H1 (cell line): ENCODE results near the gene SIX3. TPM values are rescaled to one million over a fixed set of nuclear protein-coding genes. Genes with fewer than 3 reads are reported as not detected.

Experiments used
- CTCF ChIA-PET: fragments of 300-600 bp; sonication (Branson Sonifier 250); formaldehyde crosslinking; loops from one replicate; lab custom pipeline; 2021; ENCODE audit not compliant: partially characterized antibody; lab: Charles Lee
- POLR2A ChIA-PET: fragments of 300-600 bp; sonication (Branson Sonifier 250); formaldehyde crosslinking; loops from one replicate; lab custom pipeline; 2021; ENCODE audit warnings: inconsistent platforms; ENCODE audit not compliant: partially characterized antibody; lab: Charles Lee
- DNase-seq, 2 experiments: peaks; one replicate each; pipeline versions ENCODE4 v3.0.0 to v3.0.0-alpha.2; 2010 to 2022; ENCODE audit warnings: low spot score in 2 of 2, low read depth in 1 of 2, mixed read lengths in 1 of 2
- FAIRE-seq: peaks from 2 replicates; lab custom pipeline; 2011; peaks lifted over from hg19 to GRCh38; lab: Jason Lieb, UNC
- H2AFZ ChIP-seq: 2 replicates; pipeline ENCODE4 v1.8.1; 2012; ENCODE audit warnings: low read length, inconsistent platforms
- H2AK5ac ChIP-seq: 2 replicates; pipeline ENCODE4 v1.6.1; 2013; ENCODE audit warnings: low read depth, low read length
- H2BK120ac ChIP-seq: replicated peaks from 2 replicates; pipeline ENCODE3; 2013; ENCODE audit warnings: low read depth, low read length, inconsistent platforms
- H2BK12ac ChIP-seq: 2 replicates; pipeline ENCODE4 v1.6.1; 2013; ENCODE audit warnings: low read depth, low read length
- H2BK15ac ChIP-seq: 2 replicates; pipeline ENCODE4 v1.6.1; 2013; ENCODE audit warnings: low read length
- H2BK20ac ChIP-seq: 2 replicates; pipeline ENCODE4 v1.6.1; 2013; ENCODE audit warnings: low read length
- H2BK5ac ChIP-seq: 2 replicates; pipeline ENCODE4 v1.6.1; 2013; ENCODE audit warnings: low read depth, low read length
- H3K14ac ChIP-seq: 2 replicates; pipeline ENCODE4 v1.6.1; 2013; ENCODE audit warnings: inconsistent platforms; ENCODE audit not compliant: insufficient read length
- H3K18ac ChIP-seq: 2 replicates; pipeline ENCODE4 v1.6.1; 2013; ENCODE audit warnings: low read length; ENCODE audit errors: extremely low read depth
- H3K23ac ChIP-seq: 2 replicates; pipeline ENCODE4 v1.6.1; 2013; ENCODE audit warnings: inconsistent platforms; ENCODE audit not compliant: insufficient read length
- H3K23me2 ChIP-seq: 2 replicates; pipeline ENCODE4 v1.6.1; 2013; ENCODE audit warnings: low read depth, low read length
- H3K27ac ChIP-seq: 2 replicates; pipeline ENCODE4 v1.6.1; 2011; ENCODE audit warnings: low read depth, low read length, inconsistent platforms
- H3K27me3 ChIP-seq, 4 experiments: replicated peaks in 1 of 4; 1 replicate in 1 of 4; 2 replicates in 3 of 4; pipeline versions ENCODE4 v1.6.1 to v1.8.1; 2011 to 2013; ENCODE audit warnings: low read length in 3 of 4, mild to moderate bottlenecking in 3 of 4, inconsistent platforms in 2 of 4, mixed read lengths in 2 of 4, moderate library complexity in 1 of 4; ENCODE audit not compliant: control insufficient read depth in 3 of 4, insufficient read depth in 3 of 4; ENCODE audit errors: extremely low read depth in 1 of 4
- H3K36me3 ChIP-seq, 4 experiments: 2 replicates each; pipeline versions ENCODE4 v1.6.1 to v1.8.1; 2011 to 2013; ENCODE audit warnings: mild to moderate bottlenecking in 4 of 4, low read length in 3 of 4, moderate library complexity in 2 of 4, control low read depth in 1 of 4, inconsistent platforms in 1 of 4; ENCODE audit not compliant: insufficient read depth in 4 of 4, control insufficient read depth in 2 of 4
- H3K4ac ChIP-seq: replicated peaks from 2 replicates; pipeline ENCODE3; 2013; ENCODE audit warnings: low read length, low read depth, mixed read lengths, inconsistent platforms; ENCODE audit not compliant: insufficient read length
- H3K4me1 ChIP-seq, 4 experiments: replicated peaks in 1 of 4; 1 replicate in 1 of 4; 2 replicates in 3 of 4; pipeline versions ENCODE4 v1.6.1 to v1.8.1; 2011 to 2013; ENCODE audit warnings: low read length in 3 of 4, inconsistent platforms in 2 of 4, mixed read lengths in 1 of 4; ENCODE audit not compliant: insufficient read depth in 4 of 4, control insufficient read depth in 3 of 4
- H3K4me2 ChIP-seq, 2 experiments: 2 replicates each; pipeline versions ENCODE4 v1.6.1 to v1.8.1; 2011 to 2013; ENCODE audit warnings: low read depth in 2 of 2, low read length in 2 of 2, control low read depth in 1 of 2, inconsistent platforms in 1 of 2, mild to moderate bottlenecking in 1 of 2; ENCODE audit not compliant: insufficient read depth in 1 of 2
- H3K4me3 ChIP-seq, 4 experiments: fragments of 200-600, 300-600 bp in 1 of 4; sonication (generic), shearing (Covaris generic), sonication (Bioruptor Twin) in 1 of 4; 2 replicates each; pipeline versions ENCODE4 v1.5.1 to v1.8.1; 2011 to 2016; ENCODE audit warnings: low read length in 4 of 4, low read depth in 3 of 4, control low read depth in 2 of 4, inconsistent platforms in 2 of 4, mild to moderate bottlenecking in 2 of 4, mixed read lengths in 1 of 4, moderate library complexity in 1 of 4; ENCODE audit not compliant: insufficient read depth in 2 of 4; ENCODE audit errors: extremely low read depth in 1 of 4
- H3K56ac ChIP-seq: replicated peaks from 2 replicates; pipeline ENCODE3; 2013; ENCODE audit warnings: low read depth, mild to moderate bottlenecking, mixed read lengths, low read length, inconsistent platforms; ENCODE audit not compliant: insufficient read length
- H3K79me1 ChIP-seq: 2 replicates; pipeline ENCODE4 v1.6.1; 2013; ENCODE audit warnings: low read depth, low read length, control low read depth
- H3K79me2 ChIP-seq, 2 experiments: 2 replicates each; pipeline versions ENCODE4 v1.6.1 to v1.8.1; 2012 to 2013; ENCODE audit warnings: low read length in 2 of 2, mild to moderate bottlenecking in 2 of 2, inconsistent platforms in 1 of 2; ENCODE audit not compliant: insufficient read depth in 2 of 2, control insufficient read depth in 1 of 2
- H3K9ac ChIP-seq, 4 experiments: replicated peaks in 1 of 4; 1 replicate in 1 of 4; 2 replicates in 3 of 4; pipeline versions ENCODE4 v1.6.1 to v1.8.1; 2011 to 2013; ENCODE audit warnings: low read depth in 3 of 4, low read length in 3 of 4, control low read depth in 2 of 4, mild to moderate bottlenecking in 2 of 4, moderate library complexity in 2 of 4, inconsistent platforms in 1 of 4; ENCODE audit errors: extremely low read depth in 1 of 4
- H3K9me3 ChIP-seq, 2 experiments: 2 replicates each; pipeline versions ENCODE4 v1.6.1 to v1.8.1; 2012 to 2013; ENCODE audit warnings: mild to moderate bottlenecking in 2 of 2, moderate library complexity in 2 of 2, control low read depth in 1 of 2, inconsistent platforms in 1 of 2, low read depth in 1 of 2, low read length in 1 of 2, mixed read lengths in 1 of 2; ENCODE audit not compliant: insufficient read depth in 2 of 2
- H4K20me1 ChIP-seq, 2 experiments: replicated peaks in 1 of 2; 2 replicates each; pipeline versions ENCODE3 to v1.8.1; 2011 to 2013; ENCODE audit warnings: inconsistent platforms in 2 of 2, low read length in 2 of 2, mild to moderate bottlenecking in 1 of 2; ENCODE audit not compliant: insufficient read depth in 2 of 2, control insufficient read depth in 1 of 2
- H4K5ac ChIP-seq: 2 replicates; pipeline ENCODE4 v1.6.1; 2013; ENCODE audit warnings: low read length, low read depth, mixed read lengths, inconsistent platforms; ENCODE audit not compliant: insufficient read length
- H4K8ac ChIP-seq: 2 replicates; pipeline ENCODE4 v1.8.0; 2013; ENCODE audit warnings: mild to moderate bottlenecking, moderate library complexity, low read length, inconsistent platforms; ENCODE audit not compliant: insufficient read depth; ENCODE audit errors: extremely low read depth
- H4K91ac ChIP-seq: replicated peaks from 2 replicates; pipeline ENCODE3; 2013; ENCODE audit warnings: low read length, mixed read lengths, inconsistent platforms; ENCODE audit not compliant: insufficient read length
- BACH1 ChIP-seq: IDR thresholded peaks from 2 replicates; pipeline ENCODE4 v1.6.1; 2012; ENCODE audit warnings: low read length, improper control_type of control experiment
- CTBP2 ChIP-seq: IDR thresholded peaks from 2 replicates; pipeline ENCODE4 v1.7.0; 2011; ENCODE audit warnings: borderline replicate concordance, mild to moderate bottlenecking, moderate library complexity, mixed read lengths, low read length; ENCODE audit not compliant: insufficient read depth, insufficient read length
- EZH2 ChIP-seq: fragments of 200-600 bp; sonication (generic); IDR thresholded peaks from 2 replicates; pipeline ENCODE4 v1.7.1; 2012; ENCODE audit warnings: low read depth, mild to moderate bottlenecking, moderate library complexity, low read length, inconsistent platforms; ENCODE audit not compliant: severe bottlenecking
- GTF2F1 ChIP-seq: IDR thresholded peaks from 2 replicates; pipeline ENCODE4 v1.6.1; 2012; ENCODE audit warnings: low read depth, low read length, improper control_type of control experiment, borderline replicate concordance
- PHF8 ChIP-seq: fragments of 200-600 bp; sonication (generic); conservative IDR thresholded peaks from 2 replicates; pipeline ENCODE4 v1.7.1; 2012; ENCODE audit warnings: low read depth, mild to moderate bottlenecking, inconsistent platforms, low read length, moderate library complexity
- POLR2A ChIP-seq, 2 experiments: IDR thresholded peaks; 1 replicate in 1 of 2; 2 replicates in 1 of 2; pipeline ENCODE4 v1.6.1; 2011; ENCODE audit warnings: low read depth in 2 of 2, low read length in 2 of 2, mild to moderate bottlenecking in 2 of 2; ENCODE audit errors: control extremely low read depth in 1 of 2
- RBBP5 ChIP-seq: IDR thresholded peaks from 2 replicates; pipeline ENCODE4 v1.7.1; 2012; ENCODE audit warnings: low read depth, mild to moderate bottlenecking, inconsistent platforms, low read length, moderate library complexity, borderline replicate concordance
- RNF2 ChIP-seq: fragments of 200-900, 300-1000 bp; sonication (generic); IDR thresholded peaks from 2 replicates; pipeline ENCODE4 v1.7.1; 2016; ENCODE audit warnings: borderline replicate concordance, low read depth, mild to moderate bottlenecking, antibody characterized with exemption, low read length; ENCODE audit not compliant: poor library complexity, severe bottlenecking; ENCODE audit errors: missing control alignments
- SP4 ChIP-seq: IDR thresholded peaks from 2 replicates; pipeline ENCODE4 v1.6.1; 2012; ENCODE audit warnings: low read length, inconsistent platforms
- SUZ12 ChIP-seq: fragments of 200-600 bp; sonication (generic); IDR thresholded peaks from 2 replicates; pipeline ENCODE4 v1.6.1; 2012; ENCODE audit warnings: mild to moderate bottlenecking, inconsistent platforms, low read length, moderate library complexity, mixed read lengths
- TCF12 ChIP-seq: IDR thresholded peaks from 2 replicates; pipeline ENCODE4 v1.6.1; 2011; ENCODE audit warnings: low read depth, mild to moderate bottlenecking, low read length
- WGBS, 2 experiments: shearing (Covaris generic) in 1 of 2; methylation state at CpG; one replicate each; pipeline versions ENCODE4 v1.1.6 to v1.1.7; 2013 to 2015; ENCODE audit warnings: low lambda C conversion rate in 2 of 2, mixed read lengths in 2 of 2, inconsistent platforms in 1 of 2, low coverage in 1 of 2, missing lambda C conversion rate in 1 of 2; ENCODE audit not compliant: insufficient replicate concordance in 2 of 2, insufficient coverage in 1 of 2, insufficient read length in 1 of 2; ENCODE audit errors: extremely low coverage in 1 of 2, missing lambda C conversion rate in 1 of 2; 5-methylcytosine and 5-hydroxymethylcytosine counted together
- polyA plus RNA-seq, 7 experiments: library from polyadenylated mRNA; depleted of rRNA in 3 of 7; stranded (reverse) in 5 of 7; unstranded in 2 of 7; fragments of >200 nt in 5 of 7; fragments of 200-250 nt in 2 of 7; gene quantifications; 1 replicate in 5 of 7; 2 replicates in 1 of 7; 4 replicates in 1 of 7; pipeline versions ENCODE4 v1.2.1 to v1.2.3, GENCODE V29; 2011 to 2013; ENCODE audit warnings: missing spikeins in 2 of 7, mixed read lengths in 2 of 7
- total RNA-seq: library from RNA; stranded (reverse); fragmentation: NEBNext Ultra II Directional; extraction: Animal tissue kit (Norgen Biotek cat#: 25700); gene quantifications from 2 replicates; pipeline ENCODE4 v1.2.1, GENCODE V29; 2021

Gene SIX3
- total and polyA plus RNA-seq, 2 of the 8 experiments (the other 6 are each of a cell fraction or from before 2014, with no cell fraction given): 0.02 to 0.19 TPM

- Histone ChIP-seq H3K4ac (no peak overlapping the region), H3K27ac (no peak overlapping the region), H3K4me2 (peak overlapping the region; percentile 78 to 89), H3K23me2 (peaks cover 16% of the 10 kb centered on the region; the same call in 1 of the 2 replicates), H3K18ac (peak overlapping the region; percentile 62; the same call in 1 of the 2 replicates), H3K9me3 (no peaks in the 10 kb centered on the region), H2BK120ac (no peak overlapping the region), H3K56ac (no peak overlapping the region), H2BK5ac (no peak overlapping the region; the same call in 1 of the 2 replicates), H3K4me1 (peaks cover 0 to 69% (median 49%) of the 10 kb centered on the region in 4 experiments; a peak in 6 of 7 replicates), H3K36me3 (peaks cover 0 to 6% (median 0%) of the 10 kb centered on the region in 4 experiments; a peak in 2 of 8 replicates), H4K20me1 (peaks cover 5 to 15% of the 10 kb centered on the region in 2 experiments), H2BK15ac (0 out of 2 replicates have a peak overlapping the region, but pooled peaks have one; percentile 46), H4K8ac (no peak overlapping the region), H3K79me1 (no peaks in the 10 kb centered on the region), H3K9ac (no peak overlapping the region; a peak in 1 of 7 replicates), H2AFZ (no peak overlapping the region), H4K91ac (no peak overlapping the region), H4K5ac (no peak overlapping the region), H3K4me3 (peak overlapping the region; percentile 26 to 58 (median 36); a peak in 5 of 8 replicates), H2BK12ac (peak overlapping the region; percentile 84), H2BK20ac (no peak overlapping the region), H3K23ac (no peak overlapping the region), H2AK5ac (0 out of 2 replicates have a peak overlapping the region, but pooled peaks have one; percentile 16), H3K79me2 (no peaks in the 10 kb centered on the region), H3K27me3 (peaks cover 68 to 99% (median 91%) of the 10 kb centered on the region in 4 experiments; a peak in 6 of 7 replicates), H3K14ac (no peak overlapping the region)
- FAIRE-seq (no peak), DNase-seq (no peak)
- CTCF ChIA-PET: interaction anchor here (0.7 to 2.8 kb wide), 4 partner anchors 11 to 226 kb away, joined by 3 to 16 read pairs (median 3); no protein-coding TSS in a partner anchor
- POLR2A ChIA-PET: interaction anchor here (1.4 to 5.7 kb wide), 3 partner anchors 11 to 172 kb away, joined by 4 to 27 read pairs (median 6); no protein-coding TSS in a partner anchor
- WGBS, 2 experiments: 4% methylated on average over 25 of the region's 25 CpGs; no CpG with 5 or more reads in 1 of the 2 experiments
- TF ChIP-seq PHF8: no peak
- TF ChIP-seq GTF2F1: no peak
- TF ChIP-seq CTBP2: no peak
- no peak for TF ChIP-seq RBBP5
- no peak for TF ChIP-seq POLR2A (IDR thresholded peaks at IDR 0.05; ENCODE audit: control extremely low read depth in 1 of 2, low read depth in 2 of 2, low read length in 2 of 2)
- TF ChIP-seq EZH2: peak; percentile 55
- TF ChIP-seq SUZ12: peak; percentile 78
- TF ChIP-seq BACH1: no peak
- TF ChIP-seq SP4: no peak
- TF ChIP-seq TCF12: no peak
- TF ChIP-seq RNF2: peak; percentile 89
These were observed 604 bp upstream of the SIX3 start for GRCh38 chr2:44940732-44941464.
